HepG2 (cell line): ENCODE data around the gene CDK10. TPM values are rescaled to one million over a fixed set of nuclear protein-coding genes. Genes with fewer than 3 reads are reported as not detected.
A peak's percentile ranks its signal among the peaks of the same experiment; 100 is the strongest.

Experiments used
- CBX1 ChIP-seq: IDR thresholded peaks from one replicate; pipeline ENCODE4 v1.6.1; 2016; ENCODE audit warnings: antibody characterized with exemption, low read depth
- CENPBD1 ChIP-seq: sonication (generic); formaldehyde crosslinking; IDR thresholded peaks from 2 replicates; pipeline ENCODE4 v1.8.0; 2022; ENCODE audit warnings: missing genetic modification reagents, low read depth, mild to moderate bottlenecking, borderline replicate concordance
- IRF9 ChIP-seq: sonication (generic); formaldehyde crosslinking; IDR thresholded peaks from 2 replicates; pipeline ENCODE4 v1.8.0; 2022; ENCODE audit warnings: missing genetic modification reagents, mild to moderate bottlenecking, borderline replicate concordance
- MXD1 ChIP-seq: sonication (generic); formaldehyde crosslinking; IDR thresholded peaks from 2 replicates; pipeline ENCODE4 v1.4.0; 2020; ENCODE audit warnings: mild to moderate bottlenecking, missing genetic modification reagents
- POLR2AphosphoS5 ChIP-seq: IDR thresholded peaks from 2 replicates; pipeline ENCODE4 v1.6.1; 2012; ENCODE audit warnings: low read depth, low read length
- SKIL ChIP-seq: sonication (generic); formaldehyde crosslinking; IDR thresholded peaks from 2 replicates; pipeline ENCODE4 v1.8.0; 2022; ENCODE audit warnings: missing genetic modification reagents, mild to moderate bottlenecking, moderate library complexity, borderline replicate concordance
- SNAPC5 ChIP-seq: sonication (generic); formaldehyde crosslinking; IDR thresholded peaks from 2 replicates; pipeline ENCODE4 v1.8.1; 2023; ENCODE audit warnings: mild to moderate bottlenecking, missing genetic modification reagents, borderline replicate concordance
- TP53 ChIP-seq: sonication (generic); formaldehyde crosslinking; conservative IDR thresholded peaks from 2 replicates; pipeline ENCODE4 v1.4.0; 2020; ENCODE audit warnings: missing genetic modification reagents
- YY1 ChIP-seq: IDR thresholded peaks from 2 replicates; pipeline ENCODE4 v1.6.1; 2011; ENCODE audit warnings: low read length, low read depth, moderate library complexity, mild to moderate bottlenecking; ENCODE audit not compliant: insufficient read depth, insufficient replicate concordance
- ZBTB46 ChIP-seq: sonication (generic); formaldehyde crosslinking; IDR thresholded peaks from 2 replicates; pipeline ENCODE4 v1.4.0; 2020; ENCODE audit warnings: mild to moderate bottlenecking, missing genetic modification reagents, borderline replicate concordance
- ZBTB7B ChIP-seq: sonication (generic); formaldehyde crosslinking; IDR thresholded peaks from 2 replicates; pipeline ENCODE4 v1.4.0; 2020; ENCODE audit warnings: missing genetic modification reagents
- ZFAT ChIP-seq: sonication (generic); formaldehyde crosslinking; conservative IDR thresholded peaks from 2 replicates; pipeline ENCODE4 v1.8.1; 2023; ENCODE audit warnings: missing genetic modification reagents, inconsistent platforms
- ZNF136 ChIP-seq: sonication (generic); formaldehyde crosslinking; IDR thresholded peaks from 2 replicates; pipeline ENCODE4 v1.8.1; 2022; ENCODE audit warnings: low read depth, mild to moderate bottlenecking, moderate library complexity, missing genetic modification reagents
- ZNF230 ChIP-seq: sonication (generic); formaldehyde crosslinking; IDR thresholded peaks from 2 replicates; pipeline ENCODE4 v1.4.0; 2020; ENCODE audit warnings: mild to moderate bottlenecking, missing genetic modification reagents
- ZNF282 ChIP-seq: fragments of 450-650 bp; IDR thresholded peaks from 2 replicates; pipeline ENCODE4 v1.6.1; 2018; ENCODE audit not compliant: partially characterized antibody
- ZNF33B ChIP-seq: sonication (generic); formaldehyde crosslinking; IDR thresholded peaks from 2 replicates; pipeline ENCODE4 v1.5.1; 2020; ENCODE audit warnings: mild to moderate bottlenecking, missing genetic modification reagents
- ZNF878 ChIP-seq: sonication (generic); formaldehyde crosslinking; IDR thresholded peaks from 2 replicates; pipeline ENCODE4 v1.8.1; 2023; ENCODE audit warnings: mild to moderate bottlenecking, missing genetic modification reagents, moderate library complexity
- ZSCAN21 ChIP-seq: sonication (generic); formaldehyde crosslinking; IDR thresholded peaks from 2 replicates; pipeline ENCODE4 v1.8.0; 2022; ENCODE audit warnings: mild to moderate bottlenecking, missing genetic modification reagents, moderate library complexity, borderline replicate concordance
- polyA plus RNA-seq, 8 experiments: library from polyadenylated mRNA; depleted of rRNA in 3 of 8; stranded (reverse) in 7 of 8; unstranded in 1 of 8; fragments of >200 nt; fragmentation: Illumina TruSeq in 4 of 8; extraction: Trizol in 4 of 8; gene quantifications; 2 replicates each; pipeline versions ENCODE4 v1.2.1 to v1.2.3, GENCODE V29; 2011 to 2016; ENCODE audit warnings: low read depth in 4 of 8, missing spikeins in 1 of 8, mixed read lengths in 1 of 8; ENCODE audit not compliant: insufficient read depth in 1 of 8
- total RNA-seq, 5 experiments: library from RNA; depleted of rRNA; stranded (reverse); fragments of >200 nt; fragmentation: Illumina TruSeq; extraction: Trizol; gene quantifications; 2 replicates each; pipeline ENCODE4 v1.2.3, GENCODE V29; 2016; ENCODE audit warnings: low read depth in 1 of 5
- TF ChIP-seq, protein P1 (sequence below): IDR thresholded peaks from 2 replicates; pipeline ENCODE4 v1.6.1; 2018; ENCODE audit warnings: missing genetic modification reagents, mild to moderate bottlenecking, missing compliant biosample characterization

Gene CDK10
- total and polyA plus RNA-seq, 2 of the 13 experiments (the other 11 are each of a cell fraction or from before 2014, with no cell fraction given) = 2.5 to 3.9 TPM

GRCh38 chr16:89695086-89695874, 8.8 kb downstream of the CDK10 start (continued):
- TF ChIP-seq, protein P1, sequence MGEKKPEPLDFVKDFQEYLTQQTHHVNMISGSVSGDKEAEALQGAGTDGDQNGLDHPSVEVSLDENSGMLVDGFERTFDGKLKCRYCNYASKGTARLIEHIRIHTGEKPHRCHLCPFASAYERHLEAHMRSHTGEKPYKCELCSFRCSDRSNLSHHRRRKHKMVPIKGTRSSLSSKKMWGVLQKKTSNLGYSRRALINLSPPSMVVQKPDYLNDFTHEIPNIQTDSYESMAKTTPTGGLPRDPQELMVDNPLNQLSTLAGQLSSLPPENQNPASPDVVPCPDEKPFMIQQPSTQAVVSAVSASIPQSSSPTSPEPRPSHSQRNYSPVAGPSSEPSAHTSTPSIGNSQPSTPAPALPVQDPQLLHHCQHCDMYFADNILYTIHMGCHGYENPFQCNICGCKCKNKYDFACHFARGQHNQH (CRISPR knock-in tag) = peak; percentile 39; the same call in 1 of the 2 replicates
- TF ChIP-seq ZNF33B (CRISPR knock-in tag) = no peak; the same call in 1 of the 2 replicates
- TF ChIP-seq TP53 (CRISPR knock-in tag) = no peak
- TF ChIP-seq MXD1 = no peak
- TF ChIP-seq ZBTB46 (CRISPR knock-in tag) = no peak; the same call in 1 of the 2 replicates
- peak; percentile 50 for TF ChIP-seq CBX1
- TF ChIP-seq YY1 = peak; percentile 20
- TF ChIP-seq ZNF230 = 0 out of 2 replicates have a peak, but pooled peaks have one; percentile 12
- no peak; the same call in 1 of the 2 replicates for TF ChIP-seq ZSCAN21 (CRISPR knock-in tag)
- no peak for TF ChIP-seq ZBTB7B
- TF ChIP-seq ZNF282 = no peak
- TF ChIP-seq ZNF878 = no peak
- TF ChIP-seq POLR2AphosphoS5 = no peak; the same call in 1 of the 2 replicates
- TF ChIP-seq IRF9 (CRISPR knock-in tag) = no peak
- 0 out of 2 replicates have a peak, but pooled peaks have one; percentile 21 for TF ChIP-seq ZNF136
- TF ChIP-seq SNAPC5 = 0 out of 2 replicates have a peak, but pooled peaks have one; percentile 16
- TF ChIP-seq CENPBD1 (CRISPR knock-in tag) = no peak
- TF ChIP-seq SKIL (CRISPR knock-in tag) = no peak
- no peak for TF ChIP-seq ZFAT (CRISPR knock-in tag)
